Measurements from ENCODE around the gene GSE1.
A peak's percentile ranks its signal among the peaks of the same experiment; 100 is the strongest.

The GSE1 gene

DNA sequence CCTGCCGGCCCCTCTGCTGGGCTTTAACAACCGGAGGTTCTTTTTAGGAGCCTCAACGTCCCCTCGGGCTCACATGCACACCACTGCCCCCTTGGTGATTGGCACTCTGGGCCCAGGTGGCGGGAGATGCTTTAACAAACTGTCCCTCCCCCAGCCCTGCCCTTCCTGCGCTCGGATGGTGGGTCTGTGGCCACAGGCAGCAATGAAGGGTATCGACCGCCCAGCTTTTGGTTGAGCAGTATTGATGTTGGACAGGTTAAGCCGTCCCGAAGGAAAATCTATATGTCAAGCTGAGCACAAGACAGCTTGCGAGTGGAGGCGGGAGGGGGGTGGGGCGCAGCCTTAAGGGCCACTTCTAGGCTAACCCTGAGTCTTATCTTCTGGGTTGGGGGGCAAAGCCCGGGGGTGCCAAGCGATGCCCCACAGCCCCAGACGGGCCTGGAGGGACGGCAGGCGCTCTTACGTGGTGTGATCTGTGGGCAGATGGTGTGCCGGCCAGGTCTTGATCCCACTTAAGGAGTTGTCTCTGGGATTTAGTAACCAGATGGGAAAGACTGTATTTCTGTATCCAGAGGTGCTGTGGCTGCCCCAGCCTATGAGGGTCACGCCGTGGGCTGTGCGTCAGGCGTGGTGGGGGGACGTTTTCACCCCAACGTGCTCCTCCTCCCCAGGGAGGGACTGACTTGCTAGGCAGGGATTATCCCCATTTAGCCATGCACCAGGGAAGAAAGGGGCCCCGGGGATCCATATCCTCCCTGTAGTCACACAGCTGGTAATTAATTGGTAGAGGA, 6.2 kb downstream of the GSE1 start:
- no peak for DNase-seq (ENCODE audit: low spot score)

DNA sequence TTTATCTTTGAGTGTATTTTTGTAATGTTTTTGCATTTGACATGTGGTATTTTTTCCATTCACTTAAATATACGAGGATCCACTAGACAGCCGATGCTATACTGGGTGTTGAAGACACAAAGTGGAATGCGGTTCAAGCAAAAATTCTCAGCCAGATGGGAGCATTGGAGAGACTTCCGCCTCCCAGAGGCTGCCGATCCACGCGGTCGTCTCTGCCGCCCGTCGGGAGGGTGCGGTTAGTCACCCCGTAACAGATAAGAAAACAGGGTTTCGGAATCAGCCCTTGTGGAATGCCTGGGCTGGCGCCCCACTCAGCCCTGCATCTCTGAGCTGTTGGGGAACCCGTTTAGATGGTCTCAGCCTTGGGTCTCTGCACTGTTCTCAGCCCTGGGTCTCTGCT, 7.3 kb downstream of the GSE1 start:
- no peak for DNase-seq (ENCODE audit: low spot score)

DNA sequence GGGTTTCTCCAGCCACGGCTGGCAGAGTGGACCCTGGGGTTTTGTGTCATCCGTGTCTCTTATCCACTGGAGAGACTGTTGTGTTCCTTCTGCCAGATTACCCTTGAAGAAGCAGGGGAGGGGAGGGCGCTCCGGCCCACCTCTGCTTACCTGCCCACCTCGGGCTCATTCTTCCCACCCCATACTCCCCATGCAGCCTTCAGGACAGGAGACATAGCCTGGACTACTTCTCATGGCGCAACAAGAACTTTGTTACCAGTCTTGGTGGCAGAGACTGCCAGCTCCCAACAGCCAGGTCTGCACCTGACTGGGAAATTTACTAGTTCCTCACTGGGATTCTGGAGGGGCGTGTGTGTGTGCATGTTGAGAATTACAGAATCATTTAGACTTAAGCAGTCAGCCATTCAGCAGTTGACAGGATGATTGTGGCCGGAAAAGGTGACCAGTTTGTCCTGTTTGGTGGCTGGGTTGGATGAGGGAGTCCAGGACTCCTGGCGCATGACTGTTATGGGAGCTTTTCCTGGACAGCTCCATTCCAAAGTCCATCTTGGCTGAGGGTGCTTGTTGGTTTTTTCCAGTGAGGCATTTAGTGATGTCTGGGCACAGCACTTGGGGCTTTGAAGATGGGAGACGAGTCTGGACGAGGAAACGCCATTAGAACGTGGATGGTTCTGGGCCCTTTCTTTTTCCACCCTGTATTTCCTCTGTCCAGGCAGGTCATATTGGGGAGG, 8.7 kb downstream of the GSE1 start:
- peak; percentile 98 for DNase-seq (ENCODE audit: low spot score)

DNA sequence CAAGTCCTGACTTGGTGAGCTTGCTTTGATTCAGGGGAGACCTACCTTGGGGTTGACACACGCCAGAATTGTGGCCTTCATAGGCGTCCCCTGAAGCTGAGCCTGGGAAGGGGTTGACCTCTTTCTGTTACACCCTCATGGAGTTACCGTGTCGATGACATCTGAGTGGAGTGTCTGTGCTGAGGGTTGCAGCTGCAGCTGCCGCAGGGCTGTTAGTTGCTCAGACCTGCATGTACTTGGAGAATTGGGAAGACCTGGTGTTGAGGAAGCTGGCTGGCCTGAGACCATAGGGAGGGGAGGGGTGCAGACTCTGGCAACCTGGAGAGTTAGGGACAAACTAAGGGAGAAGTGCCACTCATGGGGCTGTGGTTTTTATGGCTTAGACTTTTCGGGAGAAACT, 9.6 kb downstream of the GSE1 start:
- DNase-seq (ENCODE audit: low spot score): no peak

DNA sequence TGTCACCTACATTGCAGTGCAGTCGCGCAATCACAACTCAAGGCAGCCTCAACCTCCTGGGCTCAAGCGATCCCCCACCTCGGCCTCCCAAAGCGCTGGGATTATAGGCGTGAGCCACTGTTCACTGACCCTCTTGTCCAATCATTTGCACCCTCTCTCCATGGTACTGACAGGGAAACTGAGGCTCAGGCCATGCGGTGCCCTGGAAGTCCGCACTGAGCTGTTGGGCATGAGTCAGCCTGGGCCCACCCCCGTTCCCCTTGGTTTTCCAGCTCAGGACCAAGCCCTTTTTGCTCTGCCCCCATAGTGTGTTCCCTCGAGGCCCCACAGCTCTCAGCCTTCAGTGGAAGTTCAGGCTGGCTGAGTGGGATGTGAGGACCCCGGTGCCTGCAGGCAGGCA, 10.1 kb downstream of the GSE1 start:
- DNase-seq (ENCODE audit: low spot score): no peak

DNA sequence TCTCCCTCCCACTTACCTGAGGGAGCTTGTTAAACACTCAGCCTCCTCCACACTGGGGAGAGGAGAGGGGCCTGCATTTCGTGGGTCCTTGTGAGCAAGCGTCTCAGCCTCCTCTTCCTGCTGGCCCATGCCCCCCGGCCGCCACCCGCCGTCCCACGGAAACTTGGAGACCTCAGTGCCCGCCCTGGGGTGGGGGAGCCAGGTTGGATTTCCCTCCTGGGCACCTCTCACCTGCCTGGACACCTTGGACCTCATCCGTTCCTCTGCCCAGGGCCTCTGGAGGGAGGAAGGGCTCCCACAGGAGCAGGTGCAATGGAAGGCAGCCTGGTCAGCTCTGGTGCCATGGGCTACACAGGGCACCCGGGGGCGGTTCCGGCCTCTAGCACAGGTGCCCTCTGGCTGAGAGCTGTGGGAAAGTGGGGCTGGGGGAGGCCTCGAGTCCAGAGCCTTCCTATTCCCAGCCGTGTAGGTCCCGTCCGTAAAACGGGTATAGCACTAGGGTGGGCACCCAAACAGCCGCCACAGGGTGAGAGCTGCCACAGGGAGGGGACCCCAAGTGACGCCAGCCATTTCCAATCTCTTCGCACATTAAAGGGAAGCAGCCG, 11.0 kb downstream of the GSE1 start:
- DNase-seq (ENCODE audit: low spot score): no peak

DNA sequence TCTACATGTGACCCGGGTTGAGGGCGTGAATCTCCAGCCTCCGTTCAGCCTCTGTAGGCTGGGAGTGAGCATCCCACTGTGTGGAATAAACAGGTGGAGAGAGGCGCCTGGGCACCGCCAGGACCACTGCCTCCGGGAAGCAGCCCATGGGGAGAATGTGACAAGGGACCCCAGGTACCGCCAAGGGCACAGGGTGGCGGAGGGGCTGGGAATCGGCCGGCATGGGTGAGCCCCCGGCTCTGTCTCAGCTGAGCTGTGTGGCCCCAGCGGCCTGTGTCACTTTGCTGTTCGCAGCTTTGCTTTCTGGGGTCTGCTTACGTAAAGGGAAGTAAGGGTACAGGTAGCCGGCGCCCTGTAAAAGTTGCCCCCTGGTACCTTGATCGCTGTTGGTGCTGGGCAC, 11.5 kb downstream of the GSE1 start:
- no peak for DNase-seq (ENCODE audit: low spot score)

DNA sequence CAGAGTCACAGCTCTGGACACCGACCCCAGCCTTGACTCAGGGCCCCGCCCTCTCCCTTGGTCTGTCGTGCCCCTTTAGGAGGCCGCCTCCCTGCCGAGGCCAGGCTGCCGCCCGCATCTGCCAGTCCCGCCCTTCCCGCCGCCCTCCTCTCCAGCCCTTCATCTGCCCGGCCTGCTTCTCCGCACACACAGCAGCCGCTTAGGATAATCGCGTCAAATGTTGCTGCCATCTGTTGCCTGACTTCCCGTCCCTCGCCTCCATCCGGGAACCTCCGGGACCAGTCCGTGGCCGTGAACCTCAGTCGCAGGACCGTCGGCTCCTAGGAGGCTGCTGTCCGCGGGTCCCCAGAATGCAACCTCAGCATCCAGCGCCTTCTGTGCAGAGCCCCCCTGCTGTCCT, 11.9 kb downstream of the GSE1 start:
- DNase-seq (ENCODE audit: low spot score): no peak

DNA sequence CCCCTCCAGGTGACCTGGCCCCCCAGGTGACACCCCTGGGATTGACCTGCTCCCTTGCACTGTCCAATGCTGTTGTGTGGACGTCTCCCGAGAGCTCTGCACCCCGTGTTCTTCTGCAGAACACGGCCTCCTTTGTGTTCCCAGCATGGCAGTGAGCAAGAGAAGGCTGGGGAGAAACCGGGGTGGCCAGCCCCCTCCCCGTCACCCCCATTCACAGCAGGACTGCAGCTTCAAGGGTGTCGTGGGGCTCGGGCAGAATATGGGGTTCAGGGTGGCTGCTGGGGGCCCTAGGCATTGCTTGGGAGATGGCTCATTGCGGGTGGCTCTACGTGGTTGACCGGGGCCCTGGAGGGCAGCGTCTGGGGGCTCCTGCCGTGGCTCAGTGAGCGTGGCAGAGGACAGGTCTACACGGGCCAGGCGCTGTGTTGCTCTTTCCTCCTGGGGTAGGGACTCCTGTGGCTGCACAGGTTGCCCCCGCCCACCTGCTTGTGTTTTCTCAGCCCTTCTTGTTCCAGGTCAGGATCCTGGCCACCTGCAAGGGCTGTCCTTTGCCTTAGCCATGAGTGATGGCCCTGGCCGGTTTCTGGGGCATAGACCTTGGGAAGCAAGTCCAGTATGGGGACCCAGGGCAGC, 12.5 kb downstream of the GSE1 start:
- DNase-seq (ENCODE audit: low spot score): no peak

DNA sequence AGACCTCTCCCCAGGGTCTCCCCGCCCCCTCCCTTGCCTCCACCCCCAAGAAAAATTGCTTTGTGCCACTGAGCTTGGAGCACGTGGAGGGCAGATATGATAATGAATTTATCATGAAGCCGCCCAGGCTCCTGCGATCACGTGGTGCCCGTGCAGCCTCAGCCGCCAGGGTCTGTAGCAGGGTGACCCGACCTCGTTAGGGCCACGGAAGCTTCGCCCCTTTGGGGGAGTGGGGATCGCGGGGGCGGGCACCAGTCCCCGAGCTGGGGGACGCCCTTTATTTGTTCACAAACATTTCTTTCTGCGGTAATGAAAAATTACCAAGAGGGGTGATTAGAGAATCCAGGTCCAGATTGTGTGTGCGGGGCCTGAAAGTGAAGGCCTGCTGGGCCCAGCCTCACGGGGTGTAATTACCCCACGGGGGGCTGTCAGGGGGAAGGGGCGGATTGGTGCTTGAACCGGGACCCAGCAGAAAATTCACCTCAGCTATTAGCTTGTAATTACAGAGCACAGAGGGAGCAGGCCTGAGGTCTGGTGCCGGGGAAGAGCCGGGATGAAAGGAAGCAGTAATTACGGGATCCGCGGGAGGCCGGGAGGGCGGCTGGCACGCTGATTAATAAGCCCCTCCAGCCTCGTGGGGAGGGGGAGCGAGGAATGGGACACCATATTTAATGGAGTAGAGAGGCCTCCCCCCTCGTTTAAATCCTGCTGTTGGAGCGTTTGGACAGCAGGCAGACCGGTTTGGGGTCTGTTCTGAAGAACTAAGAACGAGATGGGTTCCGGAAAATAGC, 13.3 kb downstream of the GSE1 start:
- DNase-seq (ENCODE audit: low spot score): no peak

DNA sequence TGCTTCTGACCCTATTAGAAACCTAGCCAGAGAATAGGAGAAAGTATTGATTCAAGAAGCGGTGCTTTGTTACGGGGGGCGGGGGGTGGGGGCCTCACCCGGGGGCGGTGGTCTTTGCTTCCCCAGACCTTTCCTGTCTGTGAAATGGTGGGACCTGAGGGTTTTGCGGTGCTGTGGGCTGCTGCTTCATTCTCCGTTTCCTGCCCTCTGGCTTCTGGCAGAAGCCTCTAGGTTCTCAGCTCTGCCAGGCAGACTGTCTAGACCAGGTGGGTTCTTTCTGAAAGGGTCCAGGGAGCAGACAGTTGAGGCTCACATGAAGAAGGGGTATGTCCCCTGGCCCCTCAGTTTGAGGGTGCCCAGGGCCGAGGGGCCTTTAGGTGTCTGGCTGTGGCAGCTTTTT, 14.0 kb downstream of the GSE1 start:
- no peak for DNase-seq (ENCODE audit: low spot score)

DNA sequence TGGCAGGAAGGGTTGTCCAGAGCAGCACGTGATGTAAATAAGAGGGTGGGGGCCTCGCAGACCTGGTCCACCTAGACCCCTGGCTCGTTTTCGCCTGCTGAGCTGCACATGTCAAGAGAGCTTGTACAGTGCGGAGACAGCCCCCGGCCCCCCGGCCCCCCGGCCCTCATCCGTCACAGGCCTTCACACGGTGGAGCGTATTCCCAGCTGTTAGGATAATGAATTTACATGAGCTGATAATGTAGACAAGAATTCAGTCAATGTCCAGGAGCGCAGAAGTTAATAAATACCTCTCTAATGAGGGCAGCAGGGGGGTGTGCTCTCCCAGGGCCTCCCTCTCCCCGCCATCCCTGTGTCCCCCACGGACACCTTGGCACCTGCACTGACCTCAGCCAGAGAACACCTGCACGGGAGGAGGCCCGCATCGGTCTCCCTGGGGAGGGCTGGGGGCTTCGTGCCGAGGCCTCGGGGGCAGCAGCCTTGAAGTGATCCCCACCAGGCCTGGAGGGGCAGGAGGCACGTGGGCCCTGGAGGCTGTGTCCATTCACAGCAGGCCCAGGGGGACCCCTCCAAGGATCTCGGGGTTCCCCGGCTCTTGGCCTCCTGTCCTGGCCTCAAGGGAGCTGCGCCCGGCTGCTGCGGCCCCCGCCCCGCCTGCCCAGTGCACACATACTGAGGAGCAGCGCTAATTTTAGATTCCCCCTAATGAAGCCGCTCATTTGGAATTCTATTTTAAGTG, 14.6 kb downstream of the GSE1 start:
- DNase-seq (ENCODE audit: low spot score): no peak

DNA sequence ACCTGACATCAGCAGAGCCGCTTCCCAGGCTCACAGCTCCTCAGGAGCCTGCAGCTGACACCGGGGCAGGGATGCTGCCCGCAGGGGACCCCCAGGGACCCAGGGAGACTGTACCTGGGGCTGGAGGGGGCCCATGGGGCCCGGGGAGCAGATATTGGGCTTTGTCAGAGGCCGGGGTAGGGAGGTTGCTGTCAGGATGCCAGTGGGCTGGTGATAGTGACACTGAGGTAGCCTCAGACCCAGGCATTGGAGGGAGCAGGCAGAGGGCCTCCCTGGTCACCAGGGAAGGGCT, 15.1 kb downstream of the GSE1 start:
- DNase-seq (ENCODE audit: low spot score): no peak

DNA sequence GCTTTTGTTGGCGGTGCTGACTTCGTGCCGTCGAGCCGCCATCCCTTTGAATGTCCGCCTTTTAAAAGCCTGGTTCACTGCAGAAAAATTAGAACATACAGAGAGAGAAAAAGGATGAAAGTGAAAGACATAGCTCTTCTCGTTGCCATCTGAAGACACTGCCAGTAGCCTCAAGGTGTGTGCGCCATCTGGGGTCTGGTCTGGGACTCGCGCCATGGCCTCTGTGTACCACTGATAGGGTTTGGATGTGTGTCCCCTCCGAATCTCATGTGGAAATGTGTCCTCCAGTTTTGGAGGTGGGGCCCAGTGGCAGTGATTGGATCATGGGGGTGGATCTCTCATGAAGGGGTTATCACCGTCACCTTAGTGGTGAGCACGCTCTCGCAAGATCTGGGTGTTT, 15.5 kb downstream of the GSE1 start:
- no peak for DNase-seq (ENCODE audit: low spot score)

- DNase-seq (ENCODE audit: low spot score): no peak
These were observed 16.2 kb downstream of the GSE1 start for GRCh38 chr16:85629326-85629725.

- DNase-seq (ENCODE audit: low spot score): no peak
These were observed 16.7 kb downstream of the GSE1 start for GRCh38 chr16:85629853-85630252.

GRCh38 chr16:85631230-85631629, 18.1 kb downstream of the GSE1 start:
- no peak for DNase-seq (ENCODE audit: low spot score)

GRCh38 chr16:85631802-85632393, 18.8 kb downstream of the GSE1 start:
- DNase-seq (ENCODE audit: low spot score): no peak

DNA sequence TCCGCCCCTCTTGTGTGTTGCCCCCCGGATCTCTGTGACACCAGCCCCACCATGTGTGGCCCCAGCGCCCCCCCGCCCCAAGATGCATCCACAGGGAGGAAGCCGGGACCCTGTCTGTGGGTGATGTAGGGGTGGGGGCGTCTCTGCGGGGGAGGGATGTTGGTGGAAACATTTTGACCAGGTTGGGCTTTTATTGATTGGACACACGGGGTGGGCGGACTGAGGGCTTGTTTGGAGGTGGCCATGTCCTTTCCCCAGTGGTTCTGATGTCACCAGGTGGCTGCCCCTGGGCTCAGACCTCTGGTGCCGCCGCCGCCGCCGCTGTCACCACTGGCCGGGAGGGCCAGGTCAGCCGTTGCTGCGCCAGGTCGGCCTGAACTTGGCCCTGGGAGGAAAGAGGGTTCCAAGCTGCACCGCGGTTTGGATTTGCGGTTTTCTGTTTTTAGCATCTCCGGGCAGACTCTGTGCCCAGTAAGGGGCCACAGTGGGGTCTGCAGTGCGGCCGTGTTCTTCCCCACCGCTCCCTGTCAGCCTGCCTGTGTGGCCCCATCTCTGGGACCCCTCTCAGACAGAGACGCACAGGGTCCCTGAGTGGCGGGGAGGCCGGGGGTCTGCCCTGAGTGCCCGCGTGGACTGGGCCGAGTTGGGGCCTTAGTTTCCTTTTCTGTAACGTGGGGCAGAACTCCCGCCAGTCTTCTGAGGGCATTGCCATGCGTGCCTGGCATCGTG, 19.8 kb downstream of the GSE1 start:
- DNase-seq (ENCODE audit: low spot score): no peak

- no peak for DNase-seq (ENCODE audit: low spot score)
These were observed 20.3 kb downstream of the GSE1 start for GRCh38 chr16:85633438-85633743.

DNA sequence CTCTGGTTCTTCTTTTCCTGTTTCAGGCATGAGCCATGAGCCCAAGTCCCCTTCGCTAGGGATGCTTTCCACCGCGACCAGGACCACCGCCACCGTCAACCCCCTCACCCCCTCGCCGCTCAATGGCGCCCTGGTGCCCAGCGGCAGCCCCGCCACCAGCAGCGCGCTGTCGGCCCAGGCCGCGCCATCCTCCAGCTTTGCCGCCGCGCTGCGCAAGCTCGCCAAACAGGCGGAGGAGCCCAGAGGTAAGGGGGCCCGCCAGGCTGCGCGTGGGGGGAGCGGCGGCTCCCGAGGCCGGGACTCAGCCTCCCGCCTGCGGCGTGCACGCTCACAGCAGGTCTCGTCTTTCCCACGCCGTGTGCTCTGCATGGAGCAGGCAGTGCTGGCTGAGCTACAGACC, 20.8 kb downstream of the GSE1 start:
- DNase-seq (ENCODE audit: low spot score): no peak
